ENCODE data around the gene PDE2A.
A peak's percentile ranks its signal among the peaks of the same experiment; 100 is the strongest.

PDE2A gene

GRCh38 chr11:72673943-72674828 lies at the start of gene PDE2A:
Gene PDE2A, minus strand, starts transcription at chr11:72674422. Its CDS starts 215 bp downstream, at chr11:72674207.
- DNase-seq: no peak

- no peak for DNase-seq
These were observed 49.3 kb upstream of the PDE2A start for GRCh38 chr11:72723508-72723907.

GRCh38 chr11:72722050-72722748 lies 48.0 kb upstream of the PDE2A start:
- DNase-seq: peak; percentile 76 to 77

GRCh38 chr11:72721689-72722049 lies 47.4 kb upstream of the PDE2A start:
- peak; percentile 16 to 25 for DNase-seq

- no peak for DNase-seq
These were observed 47.1 kb upstream of the PDE2A start for GRCh38 chr11:72721276-72721675.

- DNase-seq: no peak
These were observed 46.6 kb upstream of the PDE2A start for GRCh38 chr11:72720784-72721183.

GRCh38 chr11:72720047-72720446 lies 45.8 kb upstream of the PDE2A start:
- DNase-seq: no peak

GRCh38 chr11:72719551-72719950 lies 45.3 kb upstream of the PDE2A start:
- no peak for DNase-seq

GRCh38 chr11:72719144-72719543 lies 44.9 kb upstream of the PDE2A start:
- no peak for DNase-seq

GRCh38 chr11:72718101-72718501 lies 43.9 kb upstream of the PDE2A start:
- DNase-seq: no peak

GRCh38 chr11:72716788-72717435 lies 42.7 kb upstream of the PDE2A start:
- DNase-seq: no peak

GRCh38 chr11:72716290-72716689 lies 42.1 kb upstream of the PDE2A start:
- no peak for DNase-seq

- DNase-seq: no peak
These were observed 38.6 kb upstream of the PDE2A start for GRCh38 chr11:72712841-72713240.

- DNase-seq: no peak
These were observed 38.0 kb upstream of the PDE2A start for GRCh38 chr11:72712168-72712751.

GRCh38 chr11:72711141-72711540 lies 36.9 kb upstream of the PDE2A start:
- no peak for DNase-seq

GRCh38 chr11:72710278-72710677 lies 36.1 kb upstream of the PDE2A start:
- no peak for DNase-seq

- no peak for DNase-seq
These were observed 35.4 kb upstream of the PDE2A start for GRCh38 chr11:72709478-72710238.

GRCh38 chr11:72707032-72707431 lies 32.8 kb upstream of the PDE2A start:
- DNase-seq: no peak

GRCh38 chr11:72706579-72706978 lies 32.4 kb upstream of the PDE2A start:
- DNase-seq: no peak

- DNase-seq: no peak
These were observed 31.5 kb upstream of the PDE2A start for GRCh38 chr11:72705442-72706365.

- DNase-seq: no peak
These were observed 30.6 kb upstream of the PDE2A start for GRCh38 chr11:72704783-72705265.
